ENCODE measurements around the gene NTM.
"Not testable (repeated sequence)": the region's sequence is repeated elsewhere in the genome, so short reads cannot be mapped to it uniquely, and the experiment has no call there.

Gene NTM

GRCh38 chr11:131488238-131488637 is 117.8 kb downstream of the NTM start:
- in situ Hi-C loops (cut with MboI; ENCODE audit: low sequenced_read_pairs): no loop called here

DNA sequence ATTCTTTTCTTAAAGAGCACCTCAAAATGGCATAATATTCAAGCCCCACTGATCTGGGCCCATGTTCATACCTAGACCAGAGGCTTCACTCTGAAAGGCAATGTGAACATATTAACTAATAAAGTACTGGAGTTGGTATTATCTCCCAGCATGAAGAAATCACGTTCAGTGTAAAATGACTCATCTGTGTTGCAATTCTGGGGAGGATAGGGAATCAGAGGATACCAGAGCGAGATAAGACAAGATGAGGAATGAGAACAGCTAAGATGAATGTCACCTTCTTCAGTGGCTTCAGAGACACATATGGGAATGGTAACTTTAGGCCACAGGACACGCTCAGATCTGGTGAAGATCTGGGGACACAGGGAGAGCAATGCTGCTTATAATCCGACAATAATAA is 121.1 kb downstream of the NTM start:
- in situ Hi-C loops (cut with MboI; ENCODE audit: low sequenced_read_pairs): no loop called here

- in situ Hi-C loops (cut with MboI; ENCODE audit: low sequenced_read_pairs): no loop called here
These were observed 125.0 kb downstream of the NTM start for GRCh38 chr11:131495423-131495822.

DNA sequence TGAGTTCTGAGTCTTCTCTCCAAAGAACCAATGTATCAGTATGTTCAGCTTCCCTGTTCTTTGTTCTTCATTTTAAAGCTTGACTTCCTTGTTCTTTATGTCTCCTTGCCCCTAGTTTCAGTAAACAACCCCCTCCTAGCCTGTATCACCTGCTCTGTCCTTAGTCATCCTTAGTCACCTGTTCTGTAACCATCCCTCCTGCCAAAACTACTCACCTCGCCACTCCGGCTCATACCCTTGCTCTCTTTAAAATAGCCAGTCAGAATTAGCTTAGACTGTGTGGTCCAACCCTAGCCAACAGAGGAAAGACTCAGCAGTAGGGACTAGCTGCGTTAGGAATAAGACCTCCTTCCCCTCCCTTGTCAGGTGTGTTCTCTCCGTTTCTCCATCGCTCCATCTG is 127.3 kb downstream of the NTM start:
- in situ Hi-C loops (cut with MboI; ENCODE audit: low sequenced_read_pairs): not testable (repeated sequence)

DNA sequence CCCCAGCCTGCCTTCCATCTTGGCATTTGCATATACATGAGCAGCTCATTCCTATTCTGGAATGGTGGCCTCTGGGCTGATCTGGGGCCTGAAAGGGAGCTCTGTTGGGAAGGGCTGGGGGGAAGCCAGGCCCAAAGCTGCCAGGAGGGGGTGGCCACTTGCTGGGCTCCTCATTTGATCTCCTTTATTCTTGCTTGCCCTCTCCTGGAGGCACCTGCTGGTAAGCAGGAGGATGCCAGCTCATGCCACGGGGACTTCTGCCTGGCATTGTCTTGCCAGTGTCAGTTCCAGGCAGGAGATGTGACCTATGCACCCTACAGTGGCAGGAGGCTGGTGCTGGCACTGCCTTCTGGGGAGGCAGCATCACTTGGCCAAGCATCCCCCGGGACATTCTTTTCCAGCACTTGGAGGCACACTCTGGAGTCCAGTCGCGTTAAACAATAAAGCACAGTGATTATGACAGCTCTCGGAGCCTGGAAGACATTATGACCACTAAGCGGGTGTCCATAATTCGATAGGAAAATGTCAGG is 128.3 kb downstream of the NTM start:
- in situ Hi-C loops (cut with MboI; ENCODE audit: low sequenced_read_pairs): no loop called here

- in situ Hi-C loops (cut with MboI; ENCODE audit: low sequenced_read_pairs): no loop called here
These were observed 128.8 kb downstream of the NTM start for GRCh38 chr11:131499199-131499598.

GRCh38 chr11:131503017-131503416 is 132.6 kb downstream of the NTM start:
- in situ Hi-C loops (cut with MboI; ENCODE audit: low sequenced_read_pairs): loop anchor here (25.0 kb wide), 1 partner anchor 441 kb away; no protein-coding TSS in a partner anchor

DNA sequence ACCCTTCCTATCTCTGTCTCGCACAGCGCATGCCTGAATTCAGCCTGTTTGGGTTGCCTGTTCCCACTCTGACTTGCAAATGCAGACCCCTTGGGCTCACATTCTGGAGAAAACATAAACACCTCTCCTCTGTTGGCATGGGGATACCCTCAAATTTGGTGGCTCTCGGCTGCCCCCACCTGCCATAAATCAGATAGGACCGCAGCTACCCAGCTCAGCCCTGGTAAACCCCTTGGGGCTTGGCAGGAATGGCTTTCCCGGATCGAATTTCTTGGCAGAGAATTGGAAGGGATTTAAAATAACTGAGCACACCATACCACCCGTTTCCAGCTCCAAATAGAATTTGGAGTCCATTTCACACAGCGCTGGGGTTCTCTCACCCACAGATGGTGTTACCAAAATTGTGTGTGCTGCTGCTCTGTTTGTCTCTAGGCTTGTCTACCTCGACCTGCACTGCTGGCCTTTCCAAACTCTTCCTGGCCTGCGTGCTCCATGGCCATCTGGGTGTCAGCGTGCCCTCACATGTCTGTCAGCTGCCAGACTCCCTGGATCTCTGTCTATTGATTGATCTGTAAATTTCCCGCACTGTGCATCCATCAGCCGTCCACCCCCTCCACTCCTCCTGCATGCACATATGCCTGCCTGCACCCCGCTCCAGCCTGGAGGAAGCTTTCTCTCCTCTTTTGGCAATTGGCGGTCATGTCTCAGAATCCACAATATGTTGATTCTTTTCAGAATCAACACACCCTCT is 134.0 kb downstream of the NTM start:
- in situ Hi-C loops (cut with MboI; ENCODE audit: low sequenced_read_pairs): loop anchor here (25.0 kb wide), 1 partner anchor 442 kb away; no protein-coding TSS in a partner anchor

DNA sequence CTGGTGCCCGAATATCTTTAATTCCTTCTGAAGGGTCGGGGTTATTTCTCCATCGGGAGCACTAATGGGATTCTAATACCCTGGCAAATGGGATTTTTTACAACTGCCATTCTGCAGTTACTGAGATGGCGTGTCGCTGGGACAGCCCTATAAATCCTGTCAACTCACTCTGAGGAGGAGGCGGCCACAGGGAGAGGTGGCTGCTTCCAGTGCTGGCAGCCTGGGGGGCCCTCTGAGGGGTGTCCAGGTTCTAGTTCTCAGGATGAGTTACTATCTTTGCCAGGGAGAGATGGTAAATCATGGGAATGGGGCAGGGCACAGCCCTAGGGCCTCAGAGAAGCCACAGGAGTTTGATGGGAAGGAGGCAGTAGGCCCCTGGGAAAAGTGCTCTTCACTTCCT is 135.9 kb downstream of the NTM start:
- in situ Hi-C loops (cut with MboI; ENCODE audit: low sequenced_read_pairs): loop anchor here (25.0 kb wide), 1 partner anchor 444 kb away; no protein-coding TSS in a partner anchor

- in situ Hi-C loops (cut with MboI; ENCODE audit: low sequenced_read_pairs): loop anchor here (25.0 kb wide), 1 partner anchor 448 kb away; no protein-coding TSS in a partner anchor
These were observed 140.2 kb downstream of the NTM start for GRCh38 chr11:131510662-131511061.

- in situ Hi-C loops (cut with MboI; ENCODE audit: low sequenced_read_pairs): loop anchor here (25.0 kb wide), 1 partner anchor 449 kb away; no protein-coding TSS in a partner anchor
These were observed 141.4 kb downstream of the NTM start for GRCh38 chr11:131511794-131512193.

DNA sequence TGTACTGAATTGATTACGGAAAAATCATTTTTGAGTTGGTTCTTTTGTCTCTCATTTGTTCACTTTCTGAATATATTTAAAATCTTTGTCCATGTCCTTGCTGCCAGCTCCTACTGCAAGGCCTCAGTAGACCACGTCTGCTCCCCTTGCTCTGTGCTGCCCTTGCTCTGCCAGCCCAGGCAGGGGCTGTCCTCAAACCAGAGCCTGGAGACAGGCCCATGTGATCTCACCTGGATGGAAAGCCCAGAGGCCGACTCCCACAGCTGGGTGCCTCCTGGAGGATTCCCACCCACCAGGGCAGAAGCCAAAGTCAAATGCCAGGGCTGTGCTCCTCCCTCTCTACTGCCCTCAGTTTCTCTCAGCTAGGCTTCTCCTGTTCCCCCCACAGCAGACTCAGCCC is 141.8 kb downstream of the NTM start:
- in situ Hi-C loops (cut with MboI; ENCODE audit: low sequenced_read_pairs): loop anchor here (25.0 kb wide), 1 partner anchor 450 kb away; no protein-coding TSS in a partner anchor

GRCh38 chr11:131514062-131514461 is 143.6 kb downstream of the NTM start:
- in situ Hi-C loops (cut with MboI; ENCODE audit: low sequenced_read_pairs): loop anchor here (25.0 kb wide), 1 partner anchor 452 kb away; no protein-coding TSS in a partner anchor

DNA sequence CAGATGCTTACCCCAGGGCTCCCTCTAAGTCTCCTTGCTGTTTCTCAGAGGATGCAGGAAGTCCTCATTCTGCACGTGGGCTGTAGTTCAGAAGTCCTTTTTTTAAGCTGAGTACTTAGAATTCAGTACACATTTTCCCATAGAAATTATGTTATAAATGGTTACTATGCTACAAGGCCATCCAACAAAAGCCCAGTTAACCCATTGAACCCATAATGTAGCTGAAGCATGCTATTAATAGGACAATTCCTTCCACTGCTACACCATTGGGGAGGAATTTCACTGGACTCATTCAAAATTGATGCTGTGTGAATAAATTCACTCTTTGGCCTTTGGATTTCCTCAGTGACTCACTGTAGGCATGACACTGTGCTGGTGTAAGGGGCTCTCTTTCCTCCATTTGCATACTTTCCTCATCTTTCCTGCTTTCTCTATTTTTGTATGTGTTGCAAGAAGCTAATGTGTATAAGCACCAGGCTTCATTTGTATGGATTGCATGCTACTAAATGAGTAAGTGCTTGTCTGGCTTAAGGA is 148.0 kb downstream of the NTM start:
- in situ Hi-C loops (cut with MboI; ENCODE audit: low sequenced_read_pairs): loop anchor here (25.0 kb wide), 1 partner anchor 456 kb away; no protein-coding TSS in a partner anchor

DNA sequence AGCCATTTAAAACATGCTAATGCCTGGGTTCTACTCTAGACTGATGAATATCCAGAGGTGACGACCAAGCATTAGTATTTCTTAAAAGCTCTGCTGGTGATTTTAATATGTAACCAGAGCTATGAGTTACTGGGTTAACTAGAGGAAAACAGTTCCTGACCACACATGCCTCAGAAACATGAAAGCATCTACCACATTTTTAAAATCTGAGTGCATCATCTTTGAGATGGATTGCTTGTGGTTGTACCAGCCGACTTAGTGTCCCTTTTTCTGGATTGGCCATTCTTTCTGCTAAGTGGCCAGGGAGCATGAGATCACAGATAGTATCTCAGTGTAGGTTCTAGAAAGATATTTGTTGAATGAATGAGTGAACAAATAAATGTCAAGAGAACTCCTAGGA is 152.4 kb downstream of the NTM start:
- in situ Hi-C loops (cut with MboI; ENCODE audit: low sequenced_read_pairs): loop anchor here (25.0 kb wide), 1 partner anchor 461 kb away; no protein-coding TSS in a partner anchor

GRCh38 chr11:131530407-131530806 is 160.0 kb downstream of the NTM start:
- in situ Hi-C loops (cut with MboI; ENCODE audit: low sequenced_read_pairs): no loop called here

DNA sequence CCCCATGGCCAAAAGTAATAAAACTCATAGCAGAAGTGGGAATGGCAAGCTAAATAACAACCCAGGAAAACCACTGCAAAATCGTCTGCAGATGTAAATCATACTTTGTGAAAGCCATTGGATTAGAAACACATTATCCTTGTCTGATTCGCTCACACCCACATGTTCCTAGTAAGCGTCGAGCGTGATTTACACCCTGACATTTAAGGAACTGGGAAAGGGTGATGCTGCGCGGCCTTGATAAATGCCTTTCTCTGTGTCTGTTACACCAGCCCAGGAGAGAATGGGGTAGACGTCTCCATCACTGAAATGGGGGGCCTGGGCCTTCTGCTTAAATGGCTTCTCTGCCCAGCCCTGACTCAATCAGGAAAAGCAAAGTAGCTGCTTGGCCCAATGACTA is 162.7 kb downstream of the NTM start:
- in situ Hi-C loops (cut with MboI; ENCODE audit: low sequenced_read_pairs): no loop called here

GRCh38 chr11:131533998-131534397 is 163.6 kb downstream of the NTM start:
- in situ Hi-C loops (cut with MboI; ENCODE audit: low sequenced_read_pairs): no loop called here

GRCh38 chr11:131534611-131535010 is 164.2 kb downstream of the NTM start:
- in situ Hi-C loops (cut with MboI; ENCODE audit: low sequenced_read_pairs): no loop called here

GRCh38 chr11:131536159-131536558 is 165.7 kb downstream of the NTM start:
- in situ Hi-C loops (cut with MboI; ENCODE audit: low sequenced_read_pairs): no loop called here

- in situ Hi-C loops (cut with MboI; ENCODE audit: low sequenced_read_pairs): no loop called here
These were observed 166.8 kb downstream of the NTM start for GRCh38 chr11:131537196-131537595.

DNA sequence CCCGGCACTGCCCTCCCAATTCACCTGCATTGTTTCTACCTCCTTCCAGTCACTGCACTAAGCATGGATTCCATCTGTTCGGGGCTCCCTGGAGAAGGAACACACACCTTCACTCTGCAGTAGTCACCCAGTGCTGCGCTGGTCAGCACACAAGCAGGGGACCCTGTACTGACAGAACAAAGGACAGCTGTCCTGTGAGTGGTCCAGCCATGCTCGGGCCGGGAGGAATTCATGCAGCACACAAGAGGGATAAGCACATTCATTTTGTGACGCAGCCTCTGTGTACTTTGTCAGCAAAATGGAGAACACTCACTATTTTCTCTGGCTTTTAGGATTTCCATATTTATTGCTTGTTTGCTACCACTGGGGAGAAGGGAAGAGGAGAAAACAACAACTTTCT is 167.3 kb downstream of the NTM start:
- in situ Hi-C loops (cut with MboI; ENCODE audit: low sequenced_read_pairs): no loop called here

Data from HL-60/S4 (cell line).